Measurements from ENCODE around the gene SLC35E2B.

Gene SLC35E2B

GRCh38 chr1:1612104-1612400 lies 80.5 kb downstream of the SLC35E2B start:
- no peak for DNase-seq (ENCODE audit: low read depth in 2 of 2)

- DNase-seq (ENCODE audit: low read depth in 2 of 2): no peak
Observed at GRCh38 chr1:1610796-1611195, 81.8 kb downstream of the SLC35E2B start.

DNA sequence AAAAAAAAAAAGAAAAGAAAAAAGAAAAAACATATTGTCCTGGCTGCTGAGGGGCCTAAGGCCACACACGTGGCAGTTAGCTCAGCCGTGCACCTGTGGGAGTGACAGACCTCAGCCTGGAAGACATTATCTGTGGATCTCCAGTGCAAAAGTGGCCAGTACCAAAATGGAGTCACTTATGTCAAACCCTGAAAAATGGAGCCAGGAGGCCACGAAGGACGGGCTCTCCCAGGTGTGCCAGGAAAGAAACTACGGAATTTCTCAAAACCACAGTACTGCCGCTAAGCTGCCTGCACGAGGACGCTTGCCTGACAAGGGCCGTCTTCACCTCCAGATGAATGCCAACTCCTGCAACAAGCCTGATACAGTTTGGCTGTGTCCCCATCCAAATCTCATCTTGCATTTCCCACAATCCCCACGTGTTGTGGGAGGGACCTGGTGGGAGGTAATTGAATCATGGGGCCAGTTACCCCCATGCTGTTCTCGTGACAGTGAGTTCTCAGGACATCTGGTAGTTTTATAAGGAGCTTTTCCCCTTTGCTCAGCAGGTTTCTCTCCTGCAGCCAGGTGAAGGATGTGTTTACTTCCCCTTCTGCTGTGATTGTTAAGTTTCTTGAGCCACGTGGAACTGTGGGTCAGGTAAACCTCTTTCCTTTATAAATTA lies 82.6 kb downstream of the SLC35E2B start:
- no peak for DNase-seq (ENCODE audit: low read depth in 2 of 2)
